Measurements from ENCODE around the gene HS6ST3. TPM values are rescaled to one million over a fixed set of nuclear protein-coding genes. Genes with fewer than 3 reads are reported as not detected.

HS6ST3 gene
- total RNA-seq, 1 experiment from 2014 or later: 1.6 TPM

DNA sequence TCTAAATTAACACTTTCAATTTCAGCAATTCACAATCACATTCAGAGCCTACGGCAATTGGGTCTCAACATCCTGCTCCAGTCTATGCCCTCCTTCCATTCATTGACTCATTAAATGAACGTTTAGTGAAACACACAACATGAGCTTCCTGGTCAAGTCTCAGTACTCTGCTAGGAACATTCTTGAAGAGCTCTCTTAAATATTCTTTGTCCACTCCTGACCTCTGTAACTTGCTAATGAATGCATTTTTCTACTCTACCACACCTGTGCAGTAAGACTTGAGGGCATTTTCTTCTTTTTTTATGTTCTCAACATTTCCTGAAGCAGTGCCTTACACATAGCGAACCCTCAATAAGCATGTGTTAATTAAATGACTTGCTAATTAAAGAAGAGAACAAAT, 735.7 kb downstream of the HS6ST3 start:
- no peak for DNase-seq (ENCODE audit: low read depth)

DNA sequence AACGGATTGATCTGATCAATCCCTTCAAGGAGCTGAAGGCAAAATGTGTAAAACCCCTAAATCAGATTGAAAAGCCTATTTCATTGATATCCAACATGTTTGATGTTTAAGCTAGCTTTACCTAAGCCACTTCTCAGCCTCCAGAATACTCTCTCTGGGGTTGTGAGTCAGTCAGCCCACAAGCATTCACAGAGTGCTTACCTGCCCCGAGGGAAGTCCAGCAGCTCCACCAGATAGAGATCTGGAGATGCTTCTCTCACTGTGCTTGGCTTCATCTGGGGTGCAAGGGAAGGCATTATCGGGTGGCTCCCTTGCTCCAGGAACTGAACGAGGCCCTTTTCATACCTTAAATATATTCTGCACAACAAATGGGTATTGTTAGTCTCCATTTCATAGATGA, 744.7 kb downstream of the HS6ST3 start:
- DNase-seq (ENCODE audit: low read depth): no peak

DNA sequence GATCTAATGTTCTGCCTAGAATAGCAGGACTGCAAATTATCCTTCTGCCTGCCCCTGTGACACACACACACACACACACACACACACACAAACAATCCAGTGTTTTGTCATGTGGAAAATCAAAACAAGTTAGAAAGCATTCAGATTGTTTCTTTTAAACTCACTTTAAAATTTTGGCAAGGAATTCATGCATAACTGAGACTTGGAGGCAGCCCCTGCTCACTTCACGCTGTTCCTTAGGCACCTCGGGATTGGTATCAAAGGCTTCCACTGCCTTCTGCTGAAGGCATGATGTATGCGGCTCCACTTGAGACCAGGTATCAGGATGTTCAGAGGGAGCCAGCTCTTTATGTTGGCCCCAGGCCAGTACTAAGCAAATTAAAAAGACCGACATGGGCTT, 745.6 kb downstream of the HS6ST3 start:
- DNase-seq (ENCODE audit: low read depth): no peak

DNA sequence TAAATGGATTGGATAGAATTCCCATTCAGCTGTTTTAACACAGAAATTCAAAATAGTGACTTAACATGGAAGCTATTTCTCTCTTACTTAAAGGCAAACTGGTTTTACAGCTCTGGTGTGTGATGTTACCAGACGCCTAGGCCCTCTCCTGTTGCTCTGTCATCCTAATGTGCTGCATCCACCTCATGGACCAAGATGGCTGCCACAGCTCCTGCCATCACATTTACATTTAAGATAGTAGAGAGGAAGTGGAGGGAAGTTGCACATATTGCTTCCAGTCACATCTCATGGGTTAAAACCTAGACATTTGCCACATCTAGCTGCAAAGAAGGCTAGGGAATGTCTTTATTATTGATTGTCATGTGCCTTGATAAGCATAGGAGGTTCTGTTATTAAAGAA, 746.8 kb downstream of the HS6ST3 start:
- DNase-seq (ENCODE audit: low read depth): no peak

DNA sequence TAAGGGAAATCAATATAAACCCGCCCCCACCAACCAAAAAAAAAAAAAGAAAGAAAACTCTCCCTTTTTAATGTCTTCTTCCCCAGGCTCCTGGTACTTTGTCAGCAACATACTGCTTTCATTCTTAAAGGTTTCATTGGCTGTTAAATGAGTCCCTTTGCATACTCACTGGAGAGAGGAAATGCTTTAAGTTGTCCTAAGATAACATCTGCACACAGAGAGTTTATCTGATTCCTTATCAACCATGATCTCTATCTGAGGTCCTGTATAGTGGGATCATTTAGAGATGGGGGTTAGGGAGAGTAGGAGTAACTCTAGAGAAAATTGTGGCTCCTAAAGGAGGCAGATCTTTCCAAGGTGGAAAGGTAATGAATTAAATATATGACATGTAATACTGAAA, 747.9 kb downstream of the HS6ST3 start:
- no peak for DNase-seq (ENCODE audit: low read depth)

DNA sequence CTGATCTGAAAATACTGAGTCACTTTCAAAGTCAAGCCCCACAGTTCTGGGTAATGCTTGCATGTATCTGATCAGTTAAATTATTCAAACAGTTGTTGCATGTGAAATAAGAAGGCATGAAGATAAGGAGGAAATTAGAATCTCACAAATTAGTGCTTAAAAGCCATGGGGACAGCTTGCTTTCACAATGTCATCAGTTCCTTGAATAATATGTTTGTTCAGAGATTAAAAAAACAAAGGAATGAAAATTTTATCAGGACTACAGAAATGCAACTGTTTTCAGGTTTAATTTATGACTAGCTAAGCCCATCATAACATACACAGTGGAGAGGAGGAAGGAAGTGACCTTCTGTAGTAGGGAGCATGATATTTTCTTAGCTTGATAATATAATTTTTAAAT, 754.3 kb downstream of the HS6ST3 start:
- DNase-seq (ENCODE audit: low read depth): no peak

DNA sequence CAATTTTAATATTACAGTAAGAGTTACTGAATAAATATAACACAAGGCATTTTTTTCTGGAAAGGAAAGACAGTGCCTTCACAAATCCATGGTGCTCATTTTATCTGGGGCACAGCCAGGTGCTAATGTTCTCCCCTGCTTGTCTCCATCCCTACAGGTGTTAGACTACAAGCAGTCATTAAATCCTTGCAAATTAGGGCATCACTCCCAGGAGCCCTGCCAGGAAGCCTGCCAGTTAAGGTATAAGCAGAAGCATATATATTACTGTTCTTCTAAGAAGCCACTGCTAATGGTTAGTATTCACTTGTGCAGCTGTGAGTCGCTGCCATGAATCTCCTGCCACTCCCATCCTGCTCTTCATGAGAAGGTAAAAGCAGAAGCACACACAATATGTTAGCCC, 754.7 kb downstream of the HS6ST3 start:
- DNase-seq (ENCODE audit: low read depth): no peak

DNA sequence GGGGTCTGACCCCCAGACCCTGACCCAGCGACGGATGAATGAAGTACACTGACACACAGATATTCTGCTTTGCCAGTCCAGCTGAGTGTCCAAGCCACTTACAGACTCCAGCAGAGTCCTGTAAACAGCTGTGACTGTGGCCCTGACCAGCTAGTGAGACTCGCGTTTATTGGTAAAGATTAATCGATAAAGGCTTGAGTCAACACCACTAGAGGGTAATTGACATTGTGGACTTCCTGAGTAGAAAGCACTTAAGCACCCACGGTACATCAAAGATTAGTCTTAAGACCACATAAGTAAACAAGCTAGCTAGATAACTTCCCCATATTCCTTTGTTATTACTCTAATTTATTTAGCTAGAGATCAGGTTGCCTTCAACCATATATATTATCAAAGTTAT, 758.4 kb downstream of the HS6ST3 start:
- DNase-seq (ENCODE audit: low read depth): no peak

DNA sequence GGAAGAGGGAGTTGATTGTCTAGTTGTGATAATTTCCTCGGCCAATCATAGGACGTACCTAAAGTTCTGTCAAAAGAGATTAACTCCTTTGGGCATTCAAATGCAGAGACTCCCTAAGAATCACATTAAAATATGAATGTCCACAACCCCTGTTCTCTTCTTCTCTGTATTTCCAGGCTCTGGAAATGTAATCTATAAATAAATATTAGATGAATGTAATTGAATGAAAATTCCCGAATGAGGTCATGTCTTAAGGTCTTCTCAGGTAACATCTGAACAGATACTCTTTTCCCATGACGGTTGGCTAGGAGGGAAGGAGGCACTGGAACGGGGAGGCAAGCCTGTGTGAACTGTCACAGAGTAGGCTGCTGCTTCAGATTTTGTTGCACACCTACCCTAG, 759.2 kb downstream of the HS6ST3 start:
- DNase-seq (ENCODE audit: low read depth): no peak

DNA sequence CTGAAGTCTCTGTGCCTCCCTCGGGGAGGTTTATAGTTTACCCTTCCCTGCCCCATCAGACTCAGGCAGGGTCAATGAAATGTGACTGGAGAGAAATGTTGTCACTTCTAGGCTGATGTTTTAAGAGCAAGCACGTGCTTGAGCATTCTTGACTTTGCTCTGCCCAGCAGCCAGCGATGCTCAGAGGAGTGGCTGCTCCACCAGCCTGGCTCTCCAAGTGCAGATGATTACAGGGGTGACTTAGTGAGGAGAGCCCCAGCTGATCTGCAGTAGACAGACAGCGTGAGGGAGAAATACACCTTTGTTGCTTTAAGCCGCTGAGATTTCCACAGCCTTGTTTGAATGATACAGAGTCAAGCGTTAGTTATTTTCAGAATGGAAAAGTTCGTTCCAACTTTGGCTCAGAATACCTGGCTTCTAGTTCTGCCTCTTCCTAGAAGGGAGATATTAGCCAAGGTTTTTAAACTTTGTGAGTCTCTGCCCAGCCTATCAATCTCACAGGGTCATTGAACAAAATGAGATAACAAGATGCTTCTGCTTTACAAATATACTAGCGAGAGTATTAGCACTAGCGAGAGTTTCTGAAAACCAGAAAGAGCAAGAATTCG, 760.7 kb downstream of the HS6ST3 start:
- DNase-seq (ENCODE audit: low read depth): no peak

DNA sequence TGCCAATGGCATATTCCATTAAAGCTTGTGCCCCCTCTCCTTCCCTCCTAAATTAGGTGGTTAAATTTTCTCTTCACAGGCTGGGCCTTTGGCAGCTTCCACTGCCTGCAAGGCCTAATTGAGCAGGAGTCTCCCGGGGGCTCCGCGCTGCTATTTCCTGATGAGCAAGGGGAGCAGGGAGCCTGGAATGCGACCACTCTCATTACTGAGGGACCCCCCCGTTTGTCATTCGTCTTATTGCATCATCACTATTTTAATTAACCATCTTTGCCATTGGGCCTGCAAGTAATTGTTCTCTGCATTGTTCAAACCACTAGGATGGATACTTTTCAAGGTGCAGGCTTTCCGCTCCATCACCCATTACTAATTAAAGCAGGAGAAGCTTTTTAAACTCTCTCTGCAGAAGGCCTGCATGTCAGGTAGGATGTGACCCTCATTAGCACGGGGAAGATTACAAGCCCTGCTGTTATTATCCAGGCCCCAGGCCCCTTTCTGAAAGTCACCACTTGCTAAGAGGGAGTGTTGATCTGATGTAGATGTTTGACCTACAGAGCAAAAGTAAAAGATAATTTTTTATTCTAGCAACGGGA, 762.0 kb downstream of the HS6ST3 start:
- DNase-seq (ENCODE audit: low read depth): no peak

DNA sequence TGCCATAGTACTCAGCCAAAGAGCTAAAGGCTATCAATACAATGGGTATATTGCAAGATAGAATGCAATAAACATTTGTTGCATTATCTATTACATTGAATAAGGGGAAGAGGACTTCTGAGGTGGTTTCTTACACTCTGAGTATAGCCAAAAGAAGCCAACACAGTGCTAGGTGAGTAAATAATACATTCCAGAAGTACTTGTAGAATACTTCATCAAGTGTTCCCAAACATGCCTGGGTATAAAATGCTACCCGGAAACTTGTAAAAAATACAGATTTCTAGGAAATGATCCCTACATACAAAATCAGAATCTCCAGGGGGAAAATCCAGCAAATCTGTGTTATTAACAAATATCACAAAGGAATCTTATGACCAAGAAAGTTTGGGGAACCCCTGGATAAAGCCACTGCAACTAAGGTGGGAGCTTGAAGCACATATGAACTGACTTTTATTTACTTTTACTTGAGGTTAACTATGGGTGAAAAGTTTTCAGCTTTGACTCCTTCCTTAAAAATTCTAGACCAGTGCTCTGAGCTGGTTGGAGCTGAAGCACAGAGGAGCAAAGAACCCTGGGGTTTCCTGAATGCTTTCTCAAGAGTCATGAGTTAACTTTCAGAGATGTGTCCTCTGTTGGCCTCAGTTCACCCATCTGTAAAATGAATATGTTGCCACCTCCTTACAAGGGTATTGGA, 768.4 kb downstream of the HS6ST3 start:
- no peak for DNase-seq (ENCODE audit: low read depth)

DNA sequence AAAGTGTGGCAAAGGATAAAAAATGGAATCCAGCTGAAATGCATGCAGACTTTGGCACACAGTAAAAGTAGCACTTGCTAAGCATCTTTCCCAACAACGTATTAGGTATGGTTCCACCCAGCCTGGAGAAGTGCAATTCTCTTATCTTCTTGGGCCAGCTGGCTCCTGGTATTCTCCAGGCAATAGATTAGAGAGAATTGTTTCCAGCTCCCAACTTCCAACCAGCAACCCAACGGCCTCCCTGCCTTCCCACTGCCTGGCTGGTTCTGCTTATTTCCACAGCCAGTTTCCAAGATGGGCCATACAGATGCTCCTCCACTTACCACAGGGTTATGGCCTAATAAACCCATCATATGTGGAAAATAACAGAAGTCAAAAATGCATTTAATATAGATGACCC, 771.0 kb downstream of the HS6ST3 start:
- DNase-seq (ENCODE audit: low read depth): no peak

DNA sequence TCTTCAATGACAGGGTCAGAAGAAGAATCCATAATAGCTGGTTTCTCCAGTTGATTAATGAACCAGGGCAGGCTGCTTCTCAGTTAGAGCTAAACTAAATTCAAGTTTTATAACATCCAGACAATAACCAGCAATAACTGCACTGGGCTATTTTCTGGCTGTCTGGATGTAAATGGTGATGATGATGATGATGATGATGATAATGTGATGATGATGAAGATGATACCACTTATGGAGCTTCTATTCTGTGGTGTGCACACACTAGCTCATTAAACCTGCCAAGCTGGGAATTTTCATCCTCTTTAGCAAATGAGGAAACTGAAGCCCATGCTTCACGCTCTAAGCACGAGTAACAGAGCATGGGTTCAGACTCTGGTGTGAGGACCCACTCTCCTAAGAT, 772.2 kb downstream of the HS6ST3 start:
- DNase-seq (ENCODE audit: low read depth): no peak

DNA sequence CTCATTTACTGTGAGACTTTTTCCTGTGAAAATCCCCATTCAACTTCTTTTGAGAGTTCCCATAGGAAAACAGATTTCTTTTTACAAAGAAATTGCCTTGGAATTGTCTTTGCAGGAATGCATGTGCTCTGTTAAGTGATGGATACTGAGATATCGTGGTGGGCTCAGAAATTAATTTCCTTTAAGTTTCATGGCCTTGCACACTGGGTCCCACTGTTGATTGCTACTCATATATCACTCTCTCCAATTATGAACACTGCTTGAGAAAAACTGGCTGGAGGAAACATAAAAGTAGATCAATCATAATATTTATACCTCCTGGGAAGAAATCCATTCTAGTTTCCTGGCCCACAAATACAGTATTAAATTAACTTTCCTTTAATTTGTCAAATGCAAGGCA, 773.1 kb downstream of the HS6ST3 start:
- no peak for DNase-seq (ENCODE audit: low read depth)

DNA sequence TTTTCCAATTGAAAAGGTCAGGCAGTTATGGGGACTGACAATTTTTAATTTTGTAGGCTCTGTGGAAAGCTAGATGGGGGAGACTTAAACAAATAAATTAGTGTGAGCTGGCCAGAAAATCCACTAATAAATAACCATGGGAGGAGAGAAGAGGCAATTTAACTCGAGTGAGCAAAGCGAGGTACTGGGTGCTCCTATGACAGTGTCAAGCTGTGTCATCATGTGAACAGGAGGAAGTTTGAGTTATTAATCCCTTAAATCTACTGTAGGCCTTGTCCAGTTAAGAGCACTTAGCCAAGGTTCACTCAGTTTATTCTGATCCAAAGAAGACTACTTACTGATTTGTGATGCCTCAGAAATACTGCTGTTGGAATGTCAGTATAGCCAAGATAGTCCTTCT, 781.6 kb downstream of the HS6ST3 start:
- DNase-seq (ENCODE audit: low read depth): no peak

DNA sequence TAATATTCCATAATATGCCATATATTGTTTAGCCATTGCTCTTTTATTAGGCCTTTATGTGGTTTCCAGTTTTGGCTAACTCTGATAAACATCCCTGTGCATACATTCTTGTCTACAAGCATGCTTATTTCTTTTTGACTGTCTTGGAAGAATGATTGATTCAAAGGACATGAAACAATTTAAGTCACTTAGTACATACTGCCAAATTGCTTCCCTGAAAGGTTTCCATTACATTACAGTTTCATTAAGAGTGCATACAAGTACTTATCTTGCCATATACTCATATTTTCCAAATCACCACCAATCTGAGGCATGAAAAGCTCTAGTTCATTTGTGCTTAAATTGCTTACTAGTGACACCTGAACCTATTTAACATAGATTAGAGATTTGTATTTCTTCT, 790.5 kb downstream of the HS6ST3 start:
- DNase-seq (ENCODE audit: low read depth): no peak

Other genes starting within 250 kb of the HS6ST3 start
- 31.0 and 41.2 TPM in 2 replicates for gene UGGT2, start 36.7 kb upstream of the HS6ST3 start, total RNA-seq (2014; rRNA removed; shearing (Covaris generic))